GM12878 (cell line): ENCODE results near the gene SPATA25. TPM values are rescaled to one million over a fixed set of nuclear protein-coding genes. Genes with fewer than 3 reads are reported as not detected.

Source experiments
- BCLAF1 ChIP-seq: fragments of 450-650 bp; IDR thresholded peaks from 2 replicates; pipeline ENCODE4 v1.6.1; 2017; ENCODE audit warnings: antibody characterized with exemption, mild to moderate bottlenecking, moderate library complexity
- CBFB ChIP-seq: IDR thresholded peaks from 2 replicates; pipeline ENCODE4 v1.6.1; 2016; ENCODE audit warnings: antibody characterized with exemption, low read depth
- CEBPB ChIP-seq, 2 experiments: fragments of 150-350 bp in 1 of 2; IDR thresholded peaks; 2 replicates each; pipeline ENCODE4 v1.6.1; 2012 to 2014; ENCODE audit warnings: low read depth in 2 of 2, low read length in 2 of 2, borderline replicate concordance in 1 of 2, inconsistent platforms in 1 of 2
- HSF1 ChIP-seq: fragments of 150-350 bp; IDR thresholded peaks from 2 replicates; pipeline ENCODE4 v1.6.1; 2014; ENCODE audit warnings: mild to moderate bottlenecking, low read depth, low read length
- MEF2A ChIP-seq: IDR thresholded peaks from 2 replicates; pipeline ENCODE4 v1.6.1; 2011; ENCODE audit warnings: low read depth, mild to moderate bottlenecking, low read length, moderate library complexity; ENCODE audit not compliant: insufficient read depth
- MEF2B ChIP-seq: fragments of 450-650 bp; IDR thresholded peaks from 2 replicates; pipeline ENCODE4 v1.6.1; 2018; ENCODE audit warnings: mild to moderate bottlenecking, moderate library complexity; ENCODE audit not compliant: partially characterized antibody, poor library complexity, severe bottlenecking
- MXI1 ChIP-seq: fragments of 150-350 bp; IDR thresholded peaks from 2 replicates; pipeline ENCODE4 v1.6.1; 2011; ENCODE audit warnings: low read depth, mild to moderate bottlenecking, inconsistent platforms, low read length, improper control_type of control experiment
- NFXL1 ChIP-seq: fragments of 450-650 bp; IDR thresholded peaks from 2 replicates; pipeline ENCODE4 v1.6.1; 2017; ENCODE audit warnings: antibody characterized with exemption, mild to moderate bottlenecking, borderline replicate concordance
- PAX5 ChIP-seq: IDR thresholded peaks from 2 replicates; pipeline ENCODE4 v1.6.1; 2011; ENCODE audit warnings: low read depth, low read length, borderline replicate concordance
- PRDM15 ChIP-seq: fragments of 450-650 bp; formaldehyde crosslinking; IDR thresholded peaks from 2 replicates; pipeline ENCODE4 v1.4.0; 2020; ENCODE audit warnings: mild to moderate bottlenecking, moderate library complexity
- RFX5 ChIP-seq: IDR thresholded peaks from 2 replicates; pipeline ENCODE4 v1.6.1; 2011; ENCODE audit warnings: low read depth, low read length, improper control_type of control experiment
- SMARCA5 ChIP-seq: fragments of 450-650 bp; IDR thresholded peaks from 2 replicates; pipeline ENCODE4 v1.6.1; 2017; ENCODE audit warnings: mild to moderate bottlenecking
- SP1 ChIP-seq: IDR thresholded peaks from one replicate; pipeline ENCODE4 v1.6.1; 2011; ENCODE audit warnings: low read depth, low read length
- TARDBP ChIP-seq: IDR thresholded peaks from 2 replicates; pipeline ENCODE4 v1.6.1; 2016; ENCODE audit warnings: borderline replicate concordance
- ZBTB40 ChIP-seq: fragments of 450-650 bp; IDR thresholded peaks from 2 replicates; pipeline ENCODE4 v1.6.1; 2016; ENCODE audit warnings: mild to moderate bottlenecking, moderate library complexity, borderline replicate concordance
- ZNF217 ChIP-seq: fragments of 450-650 bp; IDR thresholded peaks from 2 replicates; pipeline ENCODE4 v1.6.1; 2017; ENCODE audit warnings: antibody characterized with exemption, mild to moderate bottlenecking
- polyA plus RNA-seq, 11 experiments: library from polyadenylated mRNA; depleted of rRNA in 4 of 11; unstranded in 6 of 11; stranded (reverse) in 5 of 11; fragments of >200 nt; fragmentation: Nextera tagmentation in 4 of 11; fragmentation: Illumina TruSeq in 1 of 11; extraction: Ambion mirVana in 4 of 11; extraction: Trizol in 1 of 11; gene quantifications; 1 replicate in 1 of 11; 2 replicates in 10 of 11; pipeline versions ENCODE4 v1.2.1 to v1.2.3, GENCODE V29; 2011 to 2016; ENCODE audit warnings: inconsistent platforms in 2 of 11, missing spikeins in 2 of 11, low read depth in 1 of 11
- total RNA-seq, 4 experiments: library from RNA; depleted of rRNA in 3 of 4; stranded (reverse); fragments of >200 nt in 3 of 4; fragmentation: Illumina TruSeq in 1 of 4; extraction: Trizol in 1 of 4; gene quantifications; 2 replicates each; pipeline versions ENCODE4 v1.2.1 to v1.2.3, GENCODE V29; 2013 to 2021

Gene SPATA25
- total and polyA plus RNA-seq, 10 of the 15 experiments (the other 5 are each of a cell fraction or from before 2014, with no cell fraction given) = 0.28 to 2.9 (median 1.3) TPM; not detected in 3

- no peak; the same call in 1 of the 2 replicates for TF ChIP-seq ZBTB40
- no peak for TF ChIP-seq HSF1
- TF ChIP-seq PAX5 = peak; percentile 63; the same call in 1 of the 2 replicates
- peak; percentile 89 for TF ChIP-seq CBFB
- TF ChIP-seq PRDM15 (CRISPR knock-in tag) = no peak
- peak; percentile 78 for TF ChIP-seq MEF2A
- no peak for TF ChIP-seq CEBPB (IDR thresholded peaks at IDR 0.05; ENCODE audit: borderline replicate concordance in 1 of 2, low read depth in 2 of 2, low read length in 2 of 2)
- peak; percentile 25; the same call in 1 of the 2 replicates for TF ChIP-seq SMARCA5
- TF ChIP-seq RFX5 = no peak
- peak; percentile 94 for TF ChIP-seq TARDBP
- no peak for TF ChIP-seq ZNF217
- no peak for TF ChIP-seq BCLAF1
- TF ChIP-seq MEF2B = peak; percentile 99
- TF ChIP-seq NFXL1 = no peak
- TF ChIP-seq MXI1 = peak; percentile 91
- peak; percentile 83 for TF ChIP-seq SP1
Measured at GRCh38 chr20:45890985-45891983, 3.9 kb upstream of the SPATA25 start, which contains the start of the genes CTSA and NEURL2 (continued).
